ENCODE data around the gene RD3L.

- TF ChIP-seq CTCF (IDR thresholded peaks at IDR 0.05) (no peak), POLR2A (IDR thresholded peaks at IDR 0.05) (no peak)
These were observed 1.3 kb upstream of the RD3L start for GRCh38 chr14:103943673-103944072.
